ENCODE data around the gene NKIRAS2. TPM values are rescaled to one million over a fixed set of nuclear protein-coding genes. Genes with fewer than 3 reads are reported as not detected.

The NKIRAS2 gene
- total RNA-seq, 1 donor from 2014 or later, result 23.7 TPM

DNA sequence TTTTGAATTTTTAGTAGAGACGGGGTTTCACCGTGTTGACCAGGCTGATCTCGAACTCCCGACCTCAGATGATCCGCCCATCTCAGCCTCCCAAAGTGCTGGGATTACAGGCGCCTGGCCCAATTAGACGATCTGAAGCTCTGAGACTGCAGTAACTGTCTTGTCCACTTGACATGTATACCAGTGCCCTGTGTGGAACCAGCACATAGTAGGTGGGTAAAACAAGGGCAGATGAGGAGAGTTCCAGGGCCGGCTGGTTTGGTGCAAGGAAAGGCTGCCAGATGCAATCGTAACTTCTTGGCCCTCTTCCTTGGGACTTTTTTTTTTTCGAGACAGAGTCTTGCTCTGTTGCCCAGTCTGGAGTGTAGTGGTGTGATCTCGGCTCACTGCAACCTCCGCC, 27.5 kb downstream of the NKIRAS2 start:
- Histone ChIP-seq H3K79me2 (ENCODE audit: low read depth) (no peaks in the 10 kb centered on the region), H3K36me3 (no peaks in the 10 kb centered on the region), H2AFZ (replicated peaks) (no peak overlapping the region), H3K27ac (no peak overlapping the region), H3K9ac (no peak overlapping the region), H3F3A (ENCODE audit: low read depth) (peaks cover 19% of the 10 kb centered on the region), H3K9me3 (ENCODE audit: low read depth) (no peaks in the 10 kb centered on the region), H3K27me3 (peaks cover 13% of the 10 kb centered on the region), H3K4me3 (no peak overlapping the region), H4K20me1 (ENCODE audit: low read depth) (no peaks in the 10 kb centered on the region), H3K4me2 (no peak overlapping the region), H3K4me1 (peaks cover 12% of the 10 kb centered on the region)
- no peaks in the 10 kb centered on the region for H3K9me3 Mint-ChIP-seq
- DNase-seq (ENCODE audit: low spot score), result no peak
- no peak overlapping the region for H3K4me3 Mint-ChIP-seq
- peaks cover 16% of the 10 kb centered on the region for H3K4me1 Mint-ChIP-seq
- H3K27ac Mint-ChIP-seq, result no peak overlapping the region
- H3K36me3 Mint-ChIP-seq, result no peaks in the 10 kb centered on the region
- H3K27me3 Mint-ChIP-seq (ENCODE audit: insufficient read depth, low read depth), result peaks cover 15% of the 10 kb centered on the region
- TF ChIP-seq, protein P1, sequence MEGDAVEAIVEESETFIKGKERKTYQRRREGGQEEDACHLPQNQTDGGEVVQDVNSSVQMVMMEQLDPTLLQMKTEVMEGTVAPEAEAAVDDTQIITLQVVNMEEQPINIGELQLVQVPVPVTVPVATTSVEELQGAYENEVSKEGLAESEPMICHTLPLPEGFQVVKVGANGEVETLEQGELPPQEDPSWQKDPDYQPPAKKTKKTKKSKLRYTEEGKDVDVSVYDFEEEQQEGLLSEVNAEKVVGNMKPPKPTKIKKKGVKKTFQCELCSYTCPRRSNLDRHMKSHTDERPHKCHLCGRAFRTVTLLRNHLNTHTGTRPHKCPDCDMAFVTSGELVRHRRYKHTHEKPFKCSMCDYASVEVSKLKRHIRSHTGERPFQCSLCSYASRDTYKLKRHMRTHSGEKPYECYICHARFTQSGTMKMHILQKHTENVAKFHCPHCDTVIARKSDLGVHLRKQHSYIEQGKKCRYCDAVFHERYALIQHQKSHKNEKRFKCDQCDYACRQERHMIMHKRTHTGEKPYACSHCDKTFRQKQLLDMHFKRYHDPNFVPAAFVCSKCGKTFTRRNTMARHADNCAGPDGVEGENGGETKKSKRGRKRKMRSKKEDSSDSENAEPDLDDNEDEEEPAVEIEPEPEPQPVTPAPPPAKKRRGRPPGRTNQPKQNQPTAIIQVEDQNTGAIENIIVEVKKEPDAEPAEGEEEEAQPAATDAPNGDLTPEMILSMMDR (IDR thresholded peaks at IDR 0.05), result no peak
- TF ChIP-seq EZH2 (IDR thresholded peaks at IDR 0.05) (no peak), EZH2phosphoT487 (IDR thresholded peaks at IDR 0.05) (no peak)

GRCh38 chr17:42049834-42050392, 30.0 kb downstream of the NKIRAS2 start:
- Mint-ChIP-seq H3K4me3 (peak overlapping the region; percentile 95), H3K36me3 (no peaks in the 10 kb centered on the region), H3K27me3 (ENCODE audit: insufficient read depth, low read depth) (peaks cover 19% of the 10 kb centered on the region), H3K4me1 (peaks cover 32% of the 10 kb centered on the region), H3K9me3 (no peaks in the 10 kb centered on the region), H3K27ac (peak overlapping the region; percentile 82)
- Histone ChIP-seq H4K20me1 (ENCODE audit: low read depth) (no peaks in the 10 kb centered on the region), H3K9ac (peak overlapping the region; percentile 39), H3K27me3 (peaks cover 25% of the 10 kb centered on the region), H3K4me3 (peak overlapping the region; percentile 82), H3K4me2 (peak overlapping the region; percentile 97), H3K36me3 (no peaks in the 10 kb centered on the region), H3K4me1 (peaks cover 26% of the 10 kb centered on the region), H2AFZ (replicated peaks) (peak overlapping the region; percentile 98), H3K79me2 (ENCODE audit: low read depth) (no peaks in the 10 kb centered on the region), H3K9me3 (ENCODE audit: low read depth) (no peaks in the 10 kb centered on the region), H3K27ac (no peak overlapping the region), H3F3A (ENCODE audit: low read depth) (peaks cover 27% of the 10 kb centered on the region)
- TF ChIP-seq EZH2 (IDR thresholded peaks at IDR 0.05), result no peak
- TF ChIP-seq, protein P1 (IDR thresholded peaks at IDR 0.05), result no peak
- no peak for TF ChIP-seq EZH2phosphoT487 (IDR thresholded peaks at IDR 0.05)
- DNase-seq (ENCODE audit: low spot score), result no peak

DNA sequence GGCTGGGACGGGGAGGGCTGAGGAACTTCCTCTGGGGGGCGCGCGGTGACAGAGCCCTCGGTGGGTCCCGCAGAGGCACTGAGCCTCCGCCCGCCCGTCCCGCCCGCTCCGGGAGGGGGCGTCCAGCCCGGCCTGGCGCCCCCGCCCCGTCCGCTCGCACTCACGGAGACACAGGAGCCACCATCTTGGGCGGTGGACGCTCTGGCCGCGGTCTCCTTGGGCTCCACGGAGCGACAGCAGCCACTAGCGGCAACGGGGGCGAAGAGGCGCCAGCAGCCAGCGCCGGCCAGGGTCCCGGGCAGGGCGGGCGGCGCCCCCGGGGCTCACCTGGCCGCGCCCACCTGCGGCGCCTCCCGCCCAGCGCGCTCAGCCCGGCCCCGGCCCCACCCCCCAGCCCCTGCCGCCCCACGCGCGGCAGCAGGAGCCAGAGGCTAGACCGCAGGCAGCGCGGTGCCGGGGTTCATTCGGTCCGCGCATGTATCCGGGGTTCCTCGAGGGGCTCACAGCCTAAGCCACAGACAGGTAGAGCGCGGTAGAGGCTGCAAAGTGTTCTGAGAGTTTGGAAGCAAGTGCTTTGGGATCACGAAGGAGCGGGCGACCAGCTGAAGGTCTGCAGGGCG, 30.6 kb downstream of the NKIRAS2 start, which contains the start of gene C17orf113:
Gene C17orf113 (minus strand): TSS at position 209 of the 620 bp plus-strand sequence. CDS start 7,225 bp downstream, outside the sequence.
- Mint-ChIP-seq H3K9me3 (no peaks in the 10 kb centered on the region), H3K4me1 (peaks cover 38% of the 10 kb centered on the region), H3K27ac (peak within 1 kb of the TSS; percentile 82), H3K36me3 (no peaks in the 10 kb centered on the region), H3K27me3 (ENCODE audit: insufficient read depth, low read depth) (peaks cover 22% of the 10 kb centered on the region), H3K4me3 (peak within 1 kb of the TSS; percentile 95)
- peak; percentile 88 for DNase-seq (ENCODE audit: low spot score)
- peaks cover 30% of the 10 kb centered on the region for H3F3A ChIP-seq (ENCODE audit: low read depth)
- peak within 1 kb of the TSS; percentile 82 for H3K4me3 ChIP-seq
- H3K27me3 ChIP-seq, result peaks cover 25% of the 10 kb centered on the region
- no peaks in the 10 kb centered on the region for H3K9me3 ChIP-seq (ENCODE audit: low read depth)
- no peaks in the 10 kb centered on the region for H3K79me2 ChIP-seq (ENCODE audit: low read depth)
- H4K20me1 ChIP-seq (ENCODE audit: low read depth), result no peaks in the 10 kb centered on the region
- H3K4me1 ChIP-seq, result peaks cover 30% of the 10 kb centered on the region
- peak within 1 kb of the TSS; percentile 98 for H2AFZ ChIP-seq (replicated peaks)
- no peak within 1 kb of the TSS for H3K27ac ChIP-seq
- H3K9ac ChIP-seq, result peak within 1 kb of the TSS; percentile 39
- TF ChIP-seq, protein P1 (IDR thresholded peaks at IDR 0.05), result peak; percentile 48
- TF ChIP-seq EZH2 (IDR thresholded peaks at IDR 0.05) (no peak), EZH2phosphoT487 (IDR thresholded peaks at IDR 0.05) (no peak)
- peak within 1 kb of the TSS; percentile 97 for H3K4me2 ChIP-seq
- H3K36me3 ChIP-seq, result no peaks in the 10 kb centered on the region

Data from neural progenitor cell (in vitro differentiated cells).